HG02571 (cell line): ENCODE measurements around the gene CHAT.

Experiments used
- ATAC-seq: cut with Tn5 transposase; IDR thresholded peaks from one replicate; pipeline ENCODE4 v1.9.1; 2021; ENCODE audit warnings: mild to moderate bottlenecking, moderate library complexity; ENCODE audit not compliant: unreplicated experiment

Gene CHAT

DNA sequence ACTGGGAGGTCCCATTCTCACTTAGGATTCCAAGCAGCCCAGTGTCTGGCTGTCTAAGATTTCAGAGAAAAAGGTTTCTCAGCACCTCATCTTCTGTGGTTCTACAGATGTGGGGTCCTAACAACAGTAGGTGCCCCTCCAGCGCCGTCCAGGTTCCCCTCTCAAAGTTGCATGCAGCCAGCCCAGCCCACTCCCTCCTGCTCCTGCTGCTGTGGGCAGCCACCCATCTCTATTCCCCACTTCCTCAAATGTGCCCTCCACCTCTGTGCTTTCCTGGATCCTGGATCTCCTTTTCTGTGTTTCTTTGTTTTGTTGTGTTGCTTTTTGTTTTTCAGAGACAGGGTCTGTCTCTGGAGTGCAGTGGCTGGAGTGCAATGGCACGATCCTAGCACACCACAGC, 17.0 kb upstream of the CHAT start:
- ATAC-seq, result no peak

DNA sequence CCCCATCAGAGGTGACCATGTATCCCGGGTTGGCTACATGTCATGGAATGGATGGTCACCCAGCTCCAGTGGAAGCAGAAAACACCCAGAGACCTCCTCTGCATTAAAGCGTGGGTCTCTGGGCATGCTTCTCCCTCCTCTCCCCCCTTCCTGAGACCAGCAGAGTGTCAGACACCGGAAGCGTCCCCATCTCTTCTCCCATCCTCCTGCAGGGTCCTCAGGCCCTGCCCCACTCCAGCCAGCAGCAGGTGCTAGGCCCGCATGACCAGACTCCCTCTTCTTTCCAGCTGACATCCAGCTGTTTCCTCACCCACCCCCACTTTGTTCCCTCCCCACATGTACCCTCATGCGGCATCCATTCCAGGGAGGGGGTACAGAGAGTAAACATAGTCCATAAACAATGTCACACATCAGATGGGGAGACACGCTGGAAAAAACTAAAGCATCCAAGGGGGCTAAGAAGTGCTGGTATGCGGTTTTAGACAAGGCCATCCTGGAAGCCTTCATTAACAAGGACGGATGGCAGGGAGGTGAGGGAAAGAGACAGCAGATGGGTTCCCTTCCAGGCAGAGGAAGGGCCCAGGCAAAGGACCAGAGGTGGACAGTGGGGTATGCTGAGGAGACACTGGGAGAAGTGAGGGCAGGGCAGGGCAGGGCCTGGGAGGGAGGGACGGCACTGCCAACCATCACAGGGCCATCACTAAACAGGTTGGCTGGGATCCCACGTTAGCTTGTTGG, 16.2 kb upstream of the CHAT start:
- ATAC-seq, result no peak

- no peak for ATAC-seq
These were observed 15.5 kb upstream of the CHAT start for GRCh38 chr10:49598164-49598856.

DNA sequence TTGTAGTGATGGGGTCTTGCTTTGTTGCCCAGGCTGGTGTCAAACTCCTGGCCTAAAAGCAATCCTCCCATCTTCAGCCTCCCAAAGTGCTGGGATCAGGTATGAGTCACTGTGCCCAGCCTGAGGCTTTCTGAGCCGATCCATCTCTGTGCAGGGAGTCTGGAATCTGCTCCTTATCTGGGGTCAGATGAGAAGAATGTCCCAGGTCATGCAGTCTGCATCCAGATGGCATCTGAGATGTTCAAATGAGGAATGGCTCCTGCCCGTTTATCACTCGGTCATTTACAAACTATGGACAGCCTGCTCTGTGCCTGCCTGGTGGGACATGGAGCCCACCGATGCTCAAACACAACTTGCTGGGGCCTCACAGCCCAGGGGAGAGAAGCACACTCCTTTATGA, 14.9 kb upstream of the CHAT start:
- no peak for ATAC-seq

GRCh38 chr10:49599546-49599945, 14.3 kb upstream of the CHAT start:
- no peak for ATAC-seq

GRCh38 chr10:49600046-49600445, 13.8 kb upstream of the CHAT start:
- ATAC-seq, result no peak

GRCh38 chr10:49600781-49601400, 12.9 kb upstream of the CHAT start:
- no peak for ATAC-seq

DNA sequence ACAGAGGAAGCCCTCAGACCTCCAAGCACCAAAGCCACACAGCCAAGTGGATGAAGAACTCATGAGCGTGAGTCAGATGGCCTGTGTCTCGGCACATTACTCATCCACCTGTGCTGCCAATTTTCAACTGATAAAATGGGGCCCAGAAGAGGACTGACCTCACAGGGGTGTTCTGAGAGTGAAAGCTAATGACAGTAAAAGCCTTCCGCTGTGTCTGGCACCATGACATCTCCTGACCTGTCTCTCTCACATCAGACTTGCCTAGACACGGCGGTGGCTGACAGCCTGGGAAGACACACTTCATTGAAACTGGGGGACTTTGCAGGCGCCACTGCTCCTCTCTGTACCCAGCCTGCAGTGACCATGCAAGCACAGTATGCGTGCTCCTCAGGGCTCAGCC, 12.0 kb upstream of the CHAT start:
- no peak for ATAC-seq

- no peak for ATAC-seq
These were observed 11.3 kb upstream of the CHAT start for GRCh38 chr10:49602380-49603023.

DNA sequence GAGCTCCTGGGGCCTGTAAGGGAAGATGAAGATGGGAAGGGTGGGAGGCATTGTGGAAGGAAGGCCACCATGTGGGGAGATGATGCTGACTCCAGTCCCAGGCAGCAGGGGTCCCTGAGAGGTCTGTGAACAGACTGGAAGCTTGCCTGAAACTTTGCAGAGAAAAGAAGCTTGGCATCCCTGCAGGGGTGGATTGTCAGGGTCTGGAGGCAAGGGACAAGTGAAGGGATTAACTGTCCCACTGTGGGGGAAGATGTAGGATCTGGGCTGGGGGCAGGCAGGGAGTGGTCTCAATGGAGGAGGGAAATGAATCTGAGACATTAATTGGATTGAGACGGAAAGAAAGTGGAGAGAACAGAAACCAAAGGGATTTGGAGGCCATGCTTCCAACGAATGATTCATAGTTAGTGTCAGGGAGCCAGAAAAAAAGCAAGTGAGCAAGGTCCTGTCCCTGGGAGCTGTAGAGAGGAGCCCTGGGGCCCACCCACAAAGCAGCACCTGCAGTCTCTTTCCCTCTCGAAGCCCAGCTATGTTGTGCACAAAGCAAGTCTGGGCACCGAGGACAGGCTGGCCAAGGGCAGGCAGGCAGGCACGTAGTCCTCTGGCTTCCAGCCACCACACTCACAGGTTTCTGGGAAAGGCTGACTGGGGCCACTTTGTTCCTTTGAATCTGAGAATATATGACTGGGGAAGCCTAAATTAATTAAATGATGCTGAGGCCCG, 8.5 kb upstream of the CHAT start:
- no peak for ATAC-seq

DNA sequence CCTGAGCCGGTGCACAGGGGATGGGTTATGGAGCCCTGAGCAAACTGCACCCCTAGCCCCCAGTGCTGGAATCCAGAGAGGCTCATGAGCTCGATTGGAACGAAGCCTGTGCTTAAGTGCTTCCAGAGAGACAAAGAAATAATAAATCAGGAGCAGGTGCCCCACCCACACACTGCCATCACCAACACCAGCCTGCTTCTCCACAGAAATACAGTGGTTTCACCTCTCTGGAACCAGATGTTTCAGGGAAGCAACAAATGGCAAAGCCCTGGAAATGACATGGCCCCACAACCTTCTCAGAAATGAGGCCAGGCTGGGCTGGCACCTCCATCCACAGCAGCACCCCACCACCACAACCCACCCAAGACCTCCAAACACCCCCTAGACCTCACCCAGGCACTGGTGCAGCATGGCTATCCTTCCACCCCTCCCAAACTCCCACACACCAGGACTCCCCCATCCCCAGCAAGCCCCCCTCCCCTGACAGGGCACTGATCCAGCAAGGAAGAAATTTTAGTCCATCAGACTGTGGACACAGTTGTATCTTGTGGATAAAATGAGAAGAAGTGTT, 7.8 kb upstream of the CHAT start:
- ATAC-seq, result no peak

- ATAC-seq, result no peak
These were observed 6.8 kb upstream of the CHAT start for GRCh38 chr10:49606981-49607535.

DNA sequence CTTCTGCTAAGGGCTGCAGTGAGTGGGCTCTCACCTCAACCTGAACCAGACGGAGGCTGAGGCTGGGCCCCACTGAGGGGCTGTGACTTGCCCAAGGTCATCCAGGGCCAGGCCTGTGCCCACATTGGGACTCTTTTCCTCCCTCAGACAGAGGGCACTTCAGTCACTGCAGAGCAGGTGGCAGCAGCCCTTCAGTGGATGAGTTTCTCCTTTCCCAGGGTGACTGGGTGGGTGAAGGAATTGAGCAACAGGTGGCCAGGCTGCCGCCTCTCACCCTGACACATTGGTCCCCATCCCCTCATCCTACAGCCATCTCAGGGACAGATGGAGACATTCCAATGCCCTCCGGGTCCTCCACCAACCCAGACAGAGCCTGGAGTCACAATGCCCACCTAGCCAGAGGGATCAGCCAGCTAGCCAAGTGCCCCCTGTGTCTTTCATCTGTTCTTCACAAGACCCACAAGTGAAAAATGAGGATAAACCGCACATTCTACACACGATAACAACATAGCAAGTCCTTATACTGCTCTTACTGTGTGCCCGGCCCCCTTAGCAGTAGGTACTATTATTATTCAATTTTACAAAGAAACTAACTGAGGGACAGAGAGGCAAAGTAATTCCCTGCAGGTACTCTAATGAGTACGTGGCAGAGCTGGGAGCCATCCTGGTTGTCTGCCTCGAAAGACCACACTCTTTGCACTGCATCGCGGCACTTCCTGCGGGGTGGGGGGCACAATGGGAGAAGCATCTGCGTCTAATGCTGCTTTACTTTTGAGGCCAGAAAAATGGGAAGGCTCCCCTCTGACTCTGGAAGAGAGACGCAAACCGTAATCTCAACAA, 5.5 kb upstream of the CHAT start:
- no peak for ATAC-seq

GRCh38 chr10:49609006-49609282, 4.9 kb upstream of the CHAT start:
- no peak for ATAC-seq

- ATAC-seq, result no peak
These were observed 4.3 kb upstream of the CHAT start for GRCh38 chr10:49609283-49610113.

DNA sequence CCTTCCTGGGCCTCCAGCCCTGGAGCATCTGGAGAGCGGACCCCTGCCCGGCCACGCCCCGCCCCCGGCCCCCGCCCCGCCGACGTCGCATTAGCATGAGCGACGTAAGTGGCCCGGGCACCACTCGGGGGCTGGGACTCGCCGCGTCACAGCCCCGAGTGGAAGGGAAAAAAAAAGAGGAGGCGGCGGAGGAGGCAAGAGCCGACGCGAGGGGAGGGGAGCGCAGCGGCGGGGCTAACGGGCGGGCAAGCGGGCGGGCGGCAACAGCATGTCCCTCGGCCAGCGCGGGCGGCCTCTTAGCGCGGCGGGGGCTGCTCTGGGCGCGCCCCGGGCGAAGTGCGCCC, 3.8 kb upstream of the CHAT start, which contains the start of gene SLC18A3:
TSS of gene SLC18A3 (plus strand) at position 197 of the 344 bp plus-strand sequence. CDS start 431 bp downstream, outside the sequence.
- ATAC-seq, result no peak

DNA sequence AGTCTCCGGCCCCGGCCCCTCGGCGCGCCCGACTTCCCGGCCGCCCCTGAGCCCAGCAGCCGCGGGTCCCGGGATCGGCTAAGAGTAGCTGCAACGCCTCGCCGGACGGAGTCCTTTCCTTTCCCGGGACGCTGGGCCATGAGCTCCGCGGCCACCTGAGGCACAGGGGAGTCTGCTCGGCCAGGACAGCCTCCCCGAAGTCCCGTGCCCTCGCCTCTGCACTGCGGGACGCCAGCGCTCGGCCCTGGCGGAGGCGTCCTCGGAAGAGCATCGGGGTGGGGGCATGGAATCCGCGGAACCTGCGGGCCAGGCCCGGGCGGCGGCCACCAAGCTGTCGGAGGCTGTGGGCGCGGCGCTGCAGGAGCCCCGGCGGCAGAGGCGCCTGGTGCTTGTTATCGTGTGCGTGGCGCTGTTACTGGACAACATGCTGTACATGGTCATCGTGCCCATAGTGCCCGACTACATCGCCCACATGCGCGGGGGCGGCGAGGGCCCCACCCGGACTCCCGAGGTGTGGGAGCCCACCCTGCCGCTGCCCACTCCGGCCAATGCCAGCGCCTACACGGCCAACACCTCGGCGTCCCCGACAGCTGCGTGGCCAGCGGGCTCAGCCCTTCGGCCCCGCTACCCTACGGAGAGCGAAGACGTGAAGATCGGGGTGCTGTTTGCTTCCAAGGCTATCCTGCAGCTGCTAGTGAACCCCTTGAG, 3.2 kb upstream of the CHAT start:
- no peak for ATAC-seq

DNA sequence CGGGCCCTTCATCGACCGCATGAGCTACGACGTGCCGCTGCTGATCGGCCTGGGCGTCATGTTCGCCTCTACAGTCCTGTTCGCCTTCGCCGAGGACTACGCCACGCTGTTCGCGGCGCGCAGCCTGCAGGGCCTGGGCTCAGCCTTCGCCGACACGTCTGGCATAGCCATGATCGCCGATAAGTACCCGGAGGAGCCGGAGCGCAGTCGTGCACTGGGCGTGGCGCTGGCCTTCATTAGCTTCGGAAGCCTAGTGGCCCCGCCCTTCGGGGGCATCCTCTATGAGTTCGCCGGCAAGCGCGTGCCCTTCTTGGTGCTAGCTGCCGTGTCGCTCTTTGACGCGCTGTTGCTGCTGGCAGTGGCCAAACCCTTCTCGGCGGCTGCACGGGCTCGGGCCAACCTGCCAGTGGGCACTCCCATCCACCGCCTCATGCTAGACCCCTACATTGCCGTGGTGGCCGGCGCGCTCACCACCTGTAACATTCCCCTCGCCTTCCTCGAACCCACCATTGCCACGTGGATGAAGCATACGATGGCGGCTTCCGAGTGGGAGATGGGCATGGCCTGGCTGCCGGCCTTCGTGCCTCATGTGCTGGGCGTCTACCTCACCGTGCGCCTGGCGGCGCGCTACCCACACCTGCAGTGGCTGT, 2.5 kb upstream of the CHAT start:
- no peak for ATAC-seq
